Measurements from ENCODE around the gene ADAM10.

DNA sequence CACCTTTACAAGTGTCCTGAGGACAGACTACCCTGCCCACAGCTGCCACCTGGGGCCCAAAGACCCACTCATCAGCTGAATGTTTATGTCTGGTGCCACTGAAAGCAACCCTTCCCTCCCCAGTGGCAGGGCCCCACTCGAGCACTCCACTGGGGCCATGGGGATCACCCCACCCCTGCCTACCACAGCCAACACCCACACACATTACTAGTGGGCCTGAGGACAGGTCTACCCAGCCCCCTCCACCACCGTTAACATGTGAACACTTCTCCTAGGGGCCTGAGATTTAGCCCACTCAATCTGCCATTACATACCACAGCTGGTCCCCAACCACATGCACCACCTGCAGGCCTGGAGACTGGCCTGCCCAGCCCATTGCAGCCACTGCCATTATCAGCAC is 52.3 kb downstream of the ADAM10 start:
- TF ChIP-seq POLR2A (IDR thresholded peaks at IDR 0.05) (no peak), POLR2AphosphoS5 (IDR thresholded peaks at IDR 0.05; ENCODE audit: insufficient read depth in 1 of 2, low read depth in 1 of 2) (no peak)
- TF ChIP-seq, protein P1, sequence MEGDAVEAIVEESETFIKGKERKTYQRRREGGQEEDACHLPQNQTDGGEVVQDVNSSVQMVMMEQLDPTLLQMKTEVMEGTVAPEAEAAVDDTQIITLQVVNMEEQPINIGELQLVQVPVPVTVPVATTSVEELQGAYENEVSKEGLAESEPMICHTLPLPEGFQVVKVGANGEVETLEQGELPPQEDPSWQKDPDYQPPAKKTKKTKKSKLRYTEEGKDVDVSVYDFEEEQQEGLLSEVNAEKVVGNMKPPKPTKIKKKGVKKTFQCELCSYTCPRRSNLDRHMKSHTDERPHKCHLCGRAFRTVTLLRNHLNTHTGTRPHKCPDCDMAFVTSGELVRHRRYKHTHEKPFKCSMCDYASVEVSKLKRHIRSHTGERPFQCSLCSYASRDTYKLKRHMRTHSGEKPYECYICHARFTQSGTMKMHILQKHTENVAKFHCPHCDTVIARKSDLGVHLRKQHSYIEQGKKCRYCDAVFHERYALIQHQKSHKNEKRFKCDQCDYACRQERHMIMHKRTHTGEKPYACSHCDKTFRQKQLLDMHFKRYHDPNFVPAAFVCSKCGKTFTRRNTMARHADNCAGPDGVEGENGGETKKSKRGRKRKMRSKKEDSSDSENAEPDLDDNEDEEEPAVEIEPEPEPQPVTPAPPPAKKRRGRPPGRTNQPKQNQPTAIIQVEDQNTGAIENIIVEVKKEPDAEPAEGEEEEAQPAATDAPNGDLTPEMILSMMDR (IDR thresholded peaks at IDR 0.05) = no peak
